ENCODE measurements around the gene EIF4H.

GRCh38 chr7:74231232-74231590, 57.1 kb downstream of the EIF4H start:
- TF ChIP-seq CTCF (IDR thresholded peaks at IDR 0.05; ENCODE audit: low read depth, low read length, poor library complexity, severe bottlenecking) (no peak), EZH2phosphoT487 (IDR thresholded peaks at IDR 0.05; ENCODE audit: borderline replicate concordance, low read length) (no peak)

Measured in DOHH2 (cell line).